OCI-LY1 (cell line): ENCODE data around the gene GABRB3.

ENCODE experiments used
- CTCF ChIP-seq: fragments of 200-600 bp; sonication (generic), shearing (Covaris generic); IDR thresholded peaks from 2 replicates; pipeline ENCODE4 v1.5.1; 2017; ENCODE audit warnings: mild to moderate bottlenecking, antibody characterized with exemption, low read length, moderate library complexity, mixed read lengths
- EZH2 ChIP-seq: fragments of 200-600 bp; sonication (generic), shearing (Covaris generic); IDR thresholded peaks from 2 replicates; pipeline ENCODE4 v1.8.0; 2017; ENCODE audit warnings: borderline replicate concordance, mixed run types, mild to moderate bottlenecking, antibody characterized with exemption, low read length, moderate library complexity, mixed read lengths

GRCh38 chr15:26661107-26661506 lies 111.8 kb downstream of the GABRB3 start:
- TF ChIP-seq CTCF (no peak), EZH2 (no peak)
